IMR-90 (cell line): ENCODE results near the gene SPAG5. TPM values are rescaled to one million over a fixed set of nuclear protein-coding genes. Genes with fewer than 3 reads are reported as not detected.

Experiments used
- ATAC-seq: fragments of 200-7000 bp; cut with Tn5 transposase; 2 replicates; pipeline ENCODE4 v1.9.1; 2020; ENCODE audit warnings: low read depth, mild to moderate bottlenecking, moderate library complexity
- BruUV-seq: library from RNA; stranded (reverse); fragments of 400-500 nt; replicated peaks from 2 replicates; lab custom pipeline; 2021; lab: Mats Ljungman, UMichigan
- CTCF ChIA-PET: fragments of 300-600 bp; formaldehyde crosslinking; extraction: SDS; loops from one replicate; lab custom pipeline; 2021; ENCODE audit warnings: antibody characterized with exemption; lab: Yijun Ruan, JAX
- POLR2A ChIA-PET: fragments of 300-600 bp; sonication (Branson Sonifier 250); formaldehyde crosslinking; loops from one replicate; lab custom pipeline; 2022; ENCODE audit warnings: antibody characterized with exemption; ENCODE audit not compliant: unreplicated experiment; lab: Charles Lee
- DNase-seq: peaks from one replicate; pipeline ENCODE4 v3.0.0; 2013
- H2AFZ ChIP-seq: replicated peaks from 2 replicates; pipeline ENCODE3; 2013; ENCODE audit warnings: low read length, mild to moderate bottlenecking; ENCODE audit not compliant: poor library complexity
- H2AK5ac ChIP-seq: 2 replicates; pipeline ENCODE4 v1.6.1; 2013; ENCODE audit warnings: low read depth, low read length, inconsistent platforms
- H2AK9ac ChIP-seq: replicated peaks from 2 replicates; pipeline ENCODE3; 2013; ENCODE audit warnings: mild to moderate bottlenecking, low read depth, low read length, moderate library complexity; ENCODE audit not compliant: poor library complexity
- H2BK120ac ChIP-seq: 2 replicates; pipeline ENCODE4 v1.6.1; 2013; ENCODE audit warnings: low read depth, low read length, inconsistent platforms
- H2BK15ac ChIP-seq: 3 replicates; pipeline ENCODE4 v1.6.1; 2013; ENCODE audit warnings: low read depth, low read length, inconsistent platforms
- H2BK20ac ChIP-seq: 2 replicates; pipeline ENCODE4 v1.6.1; 2013; ENCODE audit warnings: low read depth, mild to moderate bottlenecking, inconsistent platforms, low read length, moderate library complexity
- H2BK5ac ChIP-seq: 2 replicates; pipeline ENCODE4 v1.6.1; 2013; ENCODE audit warnings: mild to moderate bottlenecking, low read depth, low read length, inconsistent platforms; ENCODE audit not compliant: poor library complexity, severe bottlenecking
- H3K14ac ChIP-seq: replicated peaks from 2 replicates; pipeline ENCODE4 v1.6.1; 2013; ENCODE audit warnings: low read depth, low read length, inconsistent platforms
- H3K18ac ChIP-seq: 2 replicates; pipeline ENCODE4 v1.6.1; 2013; ENCODE audit warnings: low read depth, low read length, control low read depth
- H3K23ac ChIP-seq: 2 replicates; pipeline ENCODE4 v1.6.1; 2013; ENCODE audit warnings: low read depth, low read length, inconsistent platforms
- H3K27ac ChIP-seq: 2 replicates; pipeline ENCODE4 v1.5.1; 2013; ENCODE audit warnings: mild to moderate bottlenecking, control low read depth, low read length; ENCODE audit not compliant: insufficient read depth
- H3K27me3 ChIP-seq: 2 replicates; pipeline ENCODE4 v1.6.1; 2013; ENCODE audit warnings: low read length; ENCODE audit not compliant: control insufficient read depth, insufficient read depth
- H3K36me3 ChIP-seq: 2 replicates; pipeline ENCODE4 v1.6.1; 2013; ENCODE audit warnings: low read length, mixed read lengths; ENCODE audit not compliant: control insufficient read depth, insufficient read depth
- H3K4ac ChIP-seq: 2 replicates; pipeline ENCODE4 v1.6.1; 2013; ENCODE audit warnings: low read depth, low read length, inconsistent platforms
- H3K4me1 ChIP-seq: 2 replicates; pipeline ENCODE4 v1.6.1; 2013; ENCODE audit warnings: low read length, mixed read lengths; ENCODE audit not compliant: control insufficient read depth, insufficient read depth
- H3K4me2 ChIP-seq: 2 replicates; pipeline ENCODE4 v1.6.1; 2013; ENCODE audit warnings: low read depth, mild to moderate bottlenecking, control low read depth, low read length, moderate library complexity
- H3K4me3 ChIP-seq: 2 replicates; pipeline ENCODE4 v1.5.1; 2013; ENCODE audit warnings: low read depth, mild to moderate bottlenecking, control low read depth, low read length, moderate library complexity; ENCODE audit not compliant: insufficient read depth
- H3K56ac ChIP-seq: 2 replicates; pipeline ENCODE4 v1.6.1; 2013; ENCODE audit warnings: low read length, inconsistent platforms; ENCODE audit not compliant: insufficient read depth; ENCODE audit errors: extremely low read depth
- H3K79me1 ChIP-seq, 2 experiments: 2 replicates each; pipeline ENCODE4 v1.6.1; 2013; ENCODE audit warnings: low read length in 2 of 2, inconsistent platforms in 1 of 2, low read depth in 1 of 2
- H3K9ac ChIP-seq: 2 replicates; pipeline ENCODE4 v1.6.1; 2013; ENCODE audit warnings: low read depth, low read length, control low read depth
- H3K9me1 ChIP-seq: 2 replicates; pipeline ENCODE4 v1.6.1; 2013; ENCODE audit warnings: low read length, inconsistent platforms; ENCODE audit not compliant: insufficient read depth
- H3K9me3 ChIP-seq: 2 replicates; pipeline ENCODE4 v1.6.1; 2013; ENCODE audit warnings: low read length; ENCODE audit not compliant: control insufficient read depth, insufficient read depth
- H4K20me1 ChIP-seq: 2 replicates; pipeline ENCODE4 v1.6.1; 2013; ENCODE audit warnings: low read length, inconsistent platforms; ENCODE audit not compliant: insufficient read depth
- H4K5ac ChIP-seq: 2 replicates; pipeline ENCODE4 v1.6.1; 2013; ENCODE audit warnings: mild to moderate bottlenecking, low read depth, low read length, control low read depth
- H4K8ac ChIP-seq, 2 experiments: 2 replicates each; pipeline ENCODE4 v1.6.1; 2013; ENCODE audit warnings: low read depth in 2 of 2, low read length in 2 of 2, control low read depth in 1 of 2, inconsistent platforms in 1 of 2
- H4K91ac ChIP-seq: 2 replicates; pipeline ENCODE4 v1.6.1; 2013; ENCODE audit warnings: low read depth, low read length, inconsistent platforms; ENCODE audit not compliant: insufficient read depth
- BHLHE40 ChIP-seq: fragments of 150-350 bp; IDR thresholded peaks from 2 replicates; pipeline ENCODE4 v1.6.1; 2016; ENCODE audit warnings: mild to moderate bottlenecking, low read depth, low read length
- CEBPB ChIP-seq: IDR thresholded peaks from 2 replicates; pipeline ENCODE4 v1.6.1; 2012; ENCODE audit warnings: low read depth, low read length, improper control_type of control experiment
- CHD1 ChIP-seq: IDR thresholded peaks from 2 replicates; pipeline ENCODE4 v1.6.1; 2012; ENCODE audit warnings: low read depth, low read length, improper control_type of control experiment
- CTCF ChIP-seq: conservative IDR thresholded peaks from 2 replicates; pipeline ENCODE4 v1.5.1; 2012; ENCODE audit warnings: mild to moderate bottlenecking, low read depth, low read length, improper control_type of control experiment
- FOS ChIP-seq: fragments of 150-350 bp; IDR thresholded peaks from 2 replicates; pipeline ENCODE4 v1.6.1; 2016; ENCODE audit warnings: low read depth, low read length
- MAZ ChIP-seq: IDR thresholded peaks from 2 replicates; pipeline ENCODE4 v1.6.1; 2012; ENCODE audit warnings: low read depth, mild to moderate bottlenecking, low read length, improper control_type of control experiment, moderate library complexity, borderline replicate concordance
- MXI1 ChIP-seq: IDR thresholded peaks from 2 replicates; pipeline ENCODE4 v1.6.1; 2012; ENCODE audit warnings: low read depth, mild to moderate bottlenecking, low read length, moderate library complexity, borderline replicate concordance
- NFE2L2 ChIP-seq: fragments of 150-350 bp; IDR thresholded peaks from 2 replicates; pipeline ENCODE4 v1.6.1; 2016; ENCODE audit warnings: low read depth, mild to moderate bottlenecking, low read length
- POLR2A ChIP-seq: IDR thresholded peaks from 2 replicates; pipeline ENCODE4 v1.6.1; 2012; ENCODE audit warnings: mild to moderate bottlenecking, low read depth, low read length
- RAD21 ChIP-seq: IDR thresholded peaks from 2 replicates; pipeline ENCODE4 v1.6.1; 2012; ENCODE audit warnings: low read length, improper control_type of control experiment
- RCOR1 ChIP-seq: IDR thresholded peaks from 2 replicates; pipeline ENCODE4 v1.6.1; 2012; ENCODE audit warnings: mild to moderate bottlenecking, low read length, improper control_type of control experiment; ENCODE audit not compliant: insufficient replicate concordance
- SMC3 ChIP-seq: fragments of 150-350 bp; IDR thresholded peaks from 2 replicates; pipeline ENCODE4 v1.6.1; 2016; ENCODE audit warnings: low read depth, mild to moderate bottlenecking, antibody characterized with exemption, low read length, moderate library complexity
- WGBS, 2 experiments: methylation state at CpG; one replicate each; pipeline versions ENCODE4 v1.1.5 to v1.1.7; 2013; ENCODE audit warnings: missing lambda C conversion rate in 2 of 2; ENCODE audit not compliant: insufficient read length in 1 of 2; ENCODE audit errors: extremely low coverage in 2 of 2; 5-methylcytosine and 5-hydroxymethylcytosine counted together
- dilution Hi-C: fragments of 300-500 bp; cut with HindIII; formaldehyde crosslinking; loops from one replicate; pipeline ENCODE4 v1.14.3; 2018; ENCODE audit warnings: low sequenced_read_pairs; ENCODE audit not compliant: unreplicated experiment
- in situ Hi-C: fragments of 300-500 bp; cut with MboI; formaldehyde crosslinking; loops from 3 replicates; pipeline ENCODE4 v1.14.3; 2019; ENCODE audit warnings: low sequenced_read_pairs, inconsistent platforms, mixed read lengths
- intact Hi-C: fragments of 100-400 bp; cut with micrococcal nuclease; formaldehyde crosslinking; loops from 2 replicates; pipeline ENCODE4 v1.10.0; 2022
- polyA plus RNA-seq, 3 experiments: library from polyadenylated mRNA; depleted of rRNA; stranded (reverse); fragments of >200 nt; gene quantifications; 2 replicates each; pipeline ENCODE4 v1.2.3, GENCODE V29; 2012; ENCODE audit warnings: low replicate concordance in 1 of 3
- total RNA-seq: library from RNA; depleted of rRNA; stranded (reverse); fragments of >200 nt; gene quantifications from 2 replicates; pipeline ENCODE4 v1.2.3, GENCODE V29; 2012

Gene SPAG5
- total and polyA plus RNA-seq, 2 of the 4 experiments (the other 2 are of a cell fraction), result 40.3 to 60.8 TPM

GRCh38 chr17:28538296-28538895 lies 60.4 kb downstream of the SPAG5 start:
- in situ Hi-C loops, result loop anchor here (5.0 kb wide), 1 partner anchor 41 kb away; no protein-coding TSS in a partner anchor
- no peaks in the 10 kb centered on the region for H3K36me3 ChIP-seq
- WGBS, 2 experiments, result 74% methylated on average over 10 of the region's 14 CpGs; no CpG with 5 or more reads in 1 of the 2 experiments

More at GRCh38 chr17:28538296-28538895, 60.4 kb downstream of the SPAG5 start:
- Histone ChIP-seq H3K4me3 (no peak overlapping the region), H2BK15ac (no peak overlapping the region), H3K14ac (no peak overlapping the region), H2AK5ac (no peak overlapping the region), H3K4me2 (no peak overlapping the region), H4K5ac (no peak overlapping the region), H2BK5ac (no peak overlapping the region), H3K23ac (no peak overlapping the region), H3K4me1 (no peaks in the 10 kb centered on the region), H3K27me3 (peaks cover 23% of the 10 kb centered on the region), H3K18ac (no peak overlapping the region), H2BK20ac (no peak overlapping the region), H3K9ac (no peak overlapping the region), H4K8ac (no peak overlapping the region), H3K9me1 (peaks cover 2% of the 10 kb centered on the region; the same call in 1 of the 2 replicates), H3K56ac (no peak overlapping the region), H3K27ac (no peak overlapping the region), H4K91ac (no peak overlapping the region), H2BK120ac (no peak overlapping the region), H3K4ac (no peak overlapping the region), H2AFZ (no peak overlapping the region), H2AK9ac (no peak overlapping the region), H3K79me1 (no peaks in the 10 kb centered on the region), H4K20me1 (no peaks in the 10 kb centered on the region), H3K9me3 (no peaks in the 10 kb centered on the region)
- DNase-seq (no peak), ATAC-seq (no peak)
- dilution Hi-C loops, result no loop called here
- TF ChIP-seq FOS (no peak), MXI1 (no peak), CTCF (no peak), MAZ (no peak), SMC3 (no peak), CHD1 (no peak), RCOR1 (no peak), RAD21 (no peak), POLR2A (no peak), NFE2L2 (no peak), BHLHE40 (no peak), CEBPB (no peak)
- intact Hi-C loops, result no loop called here
- ChIA-PET POLR2A (no interaction called here), CTCF (no interaction called here)
- BruUV-seq, result no TSS peak
